Right ventricle myocardium inferior (tissue), 1 donor: ENCODE results near the gene HAUS7. TPM values are rescaled to one million over a fixed set of nuclear protein-coding genes. Genes with fewer than 3 reads are reported as not detected.

Source experiments
- ATAC-seq: fragments of 200-7000 bp; cut with Tn5 transposase; one replicate; pipeline ENCODE4 v1.9.1; 2020; ENCODE audit warnings: mild to moderate bottlenecking, moderate library complexity
- DNase-seq: peaks from one replicate; pipeline ENCODE4 v3.0.0; 2021; ENCODE audit errors: missing footprints
- intact Hi-C: fragments of 100-400 bp; cut with DNase I; formaldehyde crosslinking; loops from one replicate; pipeline ENCODE4 v1.11.0; 2022
- long read RNA-seq: library from polyadenylated mRNA; unstranded; transcript quantifications from one replicate; pipeline ENCODE4 v2.0.0, GENCODE V29; 2021
- total RNA-seq: library from RNA; stranded (reverse); fragmentation: NEBNext Ultra II Directional; extraction: Animal tissue kit (Norgen Biotek cat#: 25700); gene quantifications from one replicate; pipeline ENCODE4 v1.2.1, GENCODE V29; 2021
- donor health status: DM: no; HTN: yes; CAD: no; lungs with severe emphysema.

Gene HAUS7
- 18.5 TPM for total RNA-seq
- long read RNA-seq, transcript HAUS7-202 (10 exons, 1,363 nt) = major isoform, 11 of 11 reads
- long read RNA-seq, partial matches to known transcripts = 0 of 11 reads
- long read RNA-seq, other reads (novel, unspliced or antisense) = 0 of 11 reads

DNA sequence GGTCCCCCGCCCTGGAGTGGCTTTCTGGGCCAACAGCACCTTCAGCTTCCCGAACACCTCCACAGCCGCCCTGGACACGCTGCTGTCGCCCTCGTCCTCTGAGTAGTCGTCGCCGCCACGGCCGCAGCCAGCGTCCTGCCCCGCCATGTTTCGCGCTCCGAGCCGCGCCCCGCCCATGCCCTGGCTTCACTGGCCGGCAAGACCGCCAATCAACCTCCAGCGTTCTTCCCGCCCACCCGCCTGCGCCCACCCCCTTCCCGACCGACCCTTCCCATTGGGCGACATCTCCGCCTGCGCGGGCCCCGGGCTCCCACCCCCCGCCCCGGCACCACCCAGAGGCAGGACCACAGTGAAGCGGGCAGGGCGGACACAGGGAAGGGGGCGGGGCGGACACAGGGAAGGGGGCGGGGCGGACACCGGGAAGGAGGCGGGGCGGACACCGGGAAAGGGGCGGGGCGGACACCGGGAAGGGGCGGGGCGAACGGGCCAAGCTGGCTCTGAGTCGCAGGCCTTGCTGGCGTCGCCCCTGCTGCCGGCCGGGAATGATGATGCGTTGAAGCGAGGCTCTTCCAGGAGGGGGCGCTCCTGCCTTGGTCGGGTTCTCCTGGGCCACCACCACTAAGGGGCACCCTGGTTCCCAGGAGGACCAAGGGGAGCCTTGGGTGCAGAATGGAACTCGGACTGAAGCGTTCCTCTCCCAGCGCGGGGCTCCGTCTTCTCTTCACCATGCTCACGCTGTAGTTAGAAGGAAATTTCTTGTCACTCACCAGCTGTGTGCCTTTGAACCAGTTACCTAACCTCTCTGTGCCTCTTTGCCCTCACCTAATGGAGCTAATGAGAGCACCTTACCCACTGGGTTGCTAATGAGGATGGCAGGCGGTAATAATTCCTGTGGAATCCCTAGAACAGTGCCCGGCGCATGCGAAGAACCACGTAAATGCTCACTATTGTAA is at the start of gene HAUS7:
TSS of gene HAUS7 (minus strand) at position 166 of the 953 bp plus-strand sequence. CDS start at position 147, 19 bp downstream.
- intact Hi-C loops = loop anchor here (1.0 kb wide), 1 partner anchor 25 kb away; no protein-coding TSS in a partner anchor
- DNase-seq (peak; percentile 93), ATAC-seq (peak; percentile 92)

DNA sequence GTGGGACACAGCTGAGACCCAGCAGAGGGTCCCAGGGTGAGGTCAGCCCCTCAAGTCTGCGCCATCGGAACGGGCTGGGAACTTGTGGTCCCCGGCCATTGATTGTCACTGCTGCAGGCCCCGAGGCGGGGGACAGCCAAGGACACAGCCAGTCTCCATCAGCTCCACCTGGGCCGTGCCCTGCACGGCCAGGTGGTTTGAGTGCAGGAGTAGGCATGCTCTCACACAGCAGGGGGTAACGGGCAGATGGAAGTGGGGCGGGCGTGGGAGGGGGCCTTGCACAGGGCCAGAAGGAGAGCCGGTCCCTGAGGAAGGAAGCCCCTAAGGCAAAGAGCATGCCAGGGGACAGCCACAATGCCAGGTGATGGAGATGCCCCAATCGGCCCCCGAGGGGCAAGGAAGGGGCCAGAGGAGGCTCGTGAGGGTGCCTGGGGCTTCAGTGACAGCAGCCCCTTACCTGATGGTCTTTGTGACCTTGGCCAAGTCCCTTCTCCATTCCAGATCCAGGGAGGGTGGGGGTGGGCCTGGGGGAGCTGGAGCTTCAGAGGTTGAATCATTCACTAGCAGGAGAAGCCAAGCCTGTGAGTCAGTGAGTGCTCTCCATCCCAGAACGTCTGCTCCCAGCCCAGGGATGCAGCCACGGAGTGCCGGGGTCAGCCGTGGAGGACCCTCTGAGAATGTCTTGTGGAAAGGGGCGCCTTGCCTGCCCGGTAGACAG is 49.4 kb upstream of the HAUS7 start:
- ATAC-seq = no peak
- DNase-seq = no peak
- intact Hi-C loops = no loop called here

DNA sequence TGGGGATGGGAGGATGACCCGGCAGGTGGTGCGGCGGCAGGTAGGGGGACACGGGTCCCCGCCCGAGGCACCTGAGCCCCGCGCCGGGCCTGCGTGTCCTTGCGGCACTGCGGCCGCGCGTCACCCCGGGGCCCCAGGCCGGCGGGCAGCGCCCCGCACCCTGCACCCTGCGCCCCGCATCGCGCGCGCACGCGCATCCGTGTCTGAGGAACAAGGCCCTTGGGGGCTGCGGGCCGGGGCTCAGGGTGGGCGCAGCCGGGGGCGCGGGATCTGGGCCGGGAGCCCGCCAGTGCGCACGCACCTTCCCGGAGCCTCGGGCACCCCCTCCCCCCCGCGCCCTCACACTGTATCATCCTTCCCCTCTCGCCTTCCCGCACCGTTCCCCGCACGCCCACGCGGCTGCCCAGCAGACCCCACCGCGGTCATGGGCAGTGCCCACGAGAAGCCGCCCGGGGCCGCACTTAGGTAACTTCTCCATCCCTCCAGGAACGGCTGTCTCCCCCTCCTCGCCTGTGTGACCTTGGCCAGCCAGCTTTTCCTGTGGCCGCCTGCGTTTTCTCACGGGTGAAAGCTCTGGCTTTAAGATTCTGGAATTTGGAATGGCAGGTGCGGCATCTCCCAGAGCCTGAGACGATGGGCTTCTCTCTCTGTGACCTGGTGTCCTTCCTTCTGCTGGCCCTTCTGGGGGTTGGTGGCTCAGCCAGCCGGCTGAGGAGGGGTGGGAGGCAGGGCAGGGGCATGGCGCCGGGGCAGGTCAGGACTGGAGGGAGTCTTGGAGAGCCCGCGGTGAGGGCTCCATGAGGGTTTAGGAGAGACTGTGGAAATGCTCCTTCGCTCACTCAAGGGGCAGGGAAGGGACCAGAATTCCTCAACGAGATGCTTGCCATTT is 47.8 kb upstream of the HAUS7 start:
- ATAC-seq (no peak), DNase-seq (no peak)
- intact Hi-C loops = no loop called here

DNA sequence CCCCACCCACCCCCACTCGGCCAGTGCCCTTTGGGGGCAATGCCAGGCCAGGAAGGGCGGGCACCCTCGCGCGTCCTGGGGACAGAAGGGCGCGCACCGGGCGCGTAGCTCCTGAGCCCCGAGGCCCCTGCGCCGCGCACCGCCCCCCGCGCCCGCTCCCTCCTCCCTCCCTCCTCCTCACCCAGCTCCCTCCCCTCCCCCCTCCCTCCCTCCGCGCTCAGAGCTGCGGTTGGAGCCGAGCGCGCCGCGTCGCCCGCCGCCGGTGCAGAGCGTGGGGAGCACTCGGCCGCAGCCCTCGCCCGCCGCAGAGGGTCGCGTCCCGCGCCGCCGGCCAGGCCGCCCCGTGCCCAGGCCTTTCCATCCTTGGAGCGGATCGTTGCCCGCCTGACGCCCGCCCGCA is 47.0 kb upstream of the HAUS7 start, which contains the start of gene ATP2B3:
TSS of gene ATP2B3 (plus strand) at position 220 of the 400 bp plus-strand sequence. CDS start 18,606 bp downstream, outside the sequence.
- intact Hi-C loops = no loop called here
- no peak for DNase-seq
- no peak for ATAC-seq

DNA sequence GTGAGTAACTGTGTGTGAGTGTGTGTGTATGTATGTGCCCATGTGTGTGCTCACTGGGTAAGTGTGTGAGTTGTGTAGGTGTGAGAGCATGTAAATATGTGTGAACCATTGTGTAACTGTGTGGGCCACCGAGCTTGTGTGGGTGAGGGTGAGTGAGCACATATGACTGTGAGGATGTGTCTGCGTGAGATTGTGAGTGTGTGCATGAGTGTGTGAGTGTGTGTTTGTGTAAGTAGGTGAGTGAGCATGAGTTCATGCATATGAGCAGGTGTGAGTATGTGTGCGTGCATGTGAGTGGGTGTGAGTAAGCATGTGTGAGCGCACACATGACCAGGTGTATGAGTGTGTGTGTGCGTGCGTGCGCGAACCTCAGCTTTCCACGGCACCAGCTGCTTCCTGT is 45.7 kb upstream of the HAUS7 start:
- no peak for ATAC-seq
- DNase-seq = no peak
- intact Hi-C loops = no loop called here

DNA sequence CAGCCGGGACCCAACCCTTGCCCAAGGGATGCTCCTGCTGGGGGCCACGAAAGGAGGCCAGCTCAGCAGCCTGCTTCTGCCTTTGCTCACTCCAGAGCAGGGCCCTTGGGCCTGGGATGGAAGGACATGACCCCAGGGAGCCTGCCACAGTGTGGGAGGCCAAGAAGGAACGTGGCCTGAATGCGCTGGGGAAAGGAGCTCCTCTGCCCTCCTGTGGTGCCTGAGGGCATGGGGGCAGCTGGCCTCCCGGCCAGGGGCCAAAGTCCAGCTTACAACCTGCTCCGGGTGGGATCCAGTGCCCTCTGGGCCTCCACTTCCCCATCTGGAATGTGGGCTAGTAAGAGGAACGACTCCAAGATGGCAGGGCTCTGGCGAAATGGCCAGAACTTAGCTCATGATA is 45.1 kb upstream of the HAUS7 start:
- ATAC-seq (no peak), DNase-seq (no peak)
- intact Hi-C loops = no loop called here

DNA sequence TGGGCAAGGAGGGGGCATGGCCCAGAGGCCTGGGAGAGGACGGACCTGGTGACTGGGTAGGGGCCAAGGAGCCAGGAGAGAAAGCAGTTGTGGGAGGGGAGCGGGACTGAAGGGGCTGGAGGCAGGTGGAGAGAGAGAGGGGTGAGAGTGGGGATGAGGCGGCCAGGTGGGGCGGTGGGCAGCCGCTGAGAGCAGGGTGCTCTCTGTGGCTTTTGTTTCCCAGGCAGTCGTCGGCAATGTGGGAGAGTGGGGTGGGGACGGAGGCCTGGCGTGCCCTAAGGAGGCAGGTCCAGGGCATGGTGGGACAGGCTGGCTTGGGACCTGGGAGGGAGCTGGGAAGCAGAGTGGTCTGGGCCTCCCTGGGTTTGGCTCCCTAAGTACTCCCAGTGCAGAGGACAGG is 43.9 kb upstream of the HAUS7 start:
- DNase-seq = no peak
- no peak for ATAC-seq
- intact Hi-C loops = no loop called here

DNA sequence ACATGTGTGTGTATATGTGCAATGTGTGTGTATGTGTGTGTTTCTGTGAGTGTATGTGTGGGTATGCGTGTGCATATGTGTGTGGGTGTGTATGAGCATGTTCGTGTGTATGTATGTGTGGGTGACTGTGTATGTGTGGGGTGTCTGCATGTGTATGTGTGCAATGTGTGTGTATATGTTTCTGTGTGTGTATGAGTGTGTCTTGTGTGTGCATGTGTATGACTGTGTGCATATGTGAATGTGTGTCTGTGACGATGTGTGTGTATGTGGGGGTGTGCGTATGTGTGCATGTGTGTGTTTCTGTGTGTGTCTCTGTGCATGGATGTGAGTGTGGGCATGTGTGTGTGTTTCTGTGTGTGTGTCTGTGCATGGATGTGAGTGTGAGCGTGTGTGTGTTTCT is 42.9 kb upstream of the HAUS7 start:
- DNase-seq (no peak), ATAC-seq (no peak)
- intact Hi-C loops = no loop called here

DNA sequence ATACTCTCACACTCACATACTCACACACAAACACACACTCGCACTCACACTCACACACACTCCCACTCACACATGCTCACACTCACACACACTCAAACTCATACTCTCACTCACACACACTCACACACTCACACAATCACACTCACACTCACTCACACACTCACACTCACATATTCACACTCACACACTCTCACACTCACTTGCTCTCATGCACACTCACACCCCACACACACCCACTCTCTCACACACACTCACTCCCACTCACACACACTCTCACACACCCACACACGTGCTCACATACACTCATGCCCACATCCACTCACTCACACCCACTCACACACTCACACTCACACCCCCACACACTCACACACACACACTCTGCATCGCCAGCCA is 42.1 kb upstream of the HAUS7 start:
- DNase-seq (no peak), ATAC-seq (no peak)
- intact Hi-C loops = no loop called here

DNA sequence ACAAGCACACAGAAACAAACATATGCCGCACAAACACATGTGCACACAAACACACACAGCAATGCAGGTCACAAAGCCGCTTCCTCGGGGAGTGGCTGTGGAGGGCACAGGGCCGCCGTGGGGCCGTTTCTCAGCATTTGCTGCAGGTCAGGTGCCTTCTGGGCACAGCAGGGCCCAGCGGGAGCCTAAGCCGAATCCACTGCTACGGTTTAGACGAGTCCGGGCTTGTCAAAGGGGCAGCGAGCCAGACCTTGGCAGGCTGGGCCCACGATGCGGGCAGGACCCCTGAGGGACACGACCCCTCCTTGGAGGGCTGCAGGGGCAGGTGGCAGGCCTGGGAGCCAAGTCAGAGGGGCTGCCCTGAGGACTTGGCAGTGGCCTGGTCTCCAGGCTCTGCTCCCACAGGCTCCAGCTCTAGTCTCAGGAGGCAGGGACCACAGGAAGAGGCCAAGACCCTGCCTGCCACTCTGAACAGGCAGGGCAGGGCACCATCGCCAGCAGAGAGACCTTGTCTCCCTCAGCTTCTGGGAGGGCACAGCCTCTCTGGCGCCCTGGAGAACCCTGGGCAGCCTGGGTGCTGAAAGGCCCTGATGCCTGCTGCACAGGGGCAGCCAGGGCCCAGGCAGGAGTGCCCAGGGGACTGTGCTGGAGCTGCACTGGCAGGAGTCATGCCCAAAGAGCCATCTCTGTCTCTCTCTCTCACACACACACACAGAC is 41.6 kb upstream of the HAUS7 start:
- DNase-seq (no peak), ATAC-seq (no peak)
- intact Hi-C loops = no loop called here

DNA sequence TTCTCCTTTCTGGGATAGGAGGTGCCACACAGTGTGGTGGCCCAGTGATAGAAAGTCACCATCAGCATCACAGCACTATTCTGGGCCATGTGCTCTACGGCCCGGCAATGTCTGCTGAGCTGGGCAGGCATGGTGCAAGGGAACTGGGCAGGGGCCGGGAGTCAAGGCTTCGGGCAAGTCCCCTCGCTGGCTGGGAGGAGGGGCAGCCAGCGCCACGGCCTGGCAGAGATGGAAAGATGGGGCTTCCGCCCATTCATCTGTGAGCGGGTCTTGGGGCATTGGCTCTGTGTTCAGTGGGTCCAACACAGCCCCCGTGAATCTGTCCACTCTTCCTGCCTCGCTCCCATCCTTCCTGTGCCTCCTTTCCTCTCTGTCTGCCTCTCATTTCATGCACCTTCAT is 40.0 kb upstream of the HAUS7 start:
- DNase-seq (no peak), ATAC-seq (no peak)
- intact Hi-C loops = no loop called here

DNA sequence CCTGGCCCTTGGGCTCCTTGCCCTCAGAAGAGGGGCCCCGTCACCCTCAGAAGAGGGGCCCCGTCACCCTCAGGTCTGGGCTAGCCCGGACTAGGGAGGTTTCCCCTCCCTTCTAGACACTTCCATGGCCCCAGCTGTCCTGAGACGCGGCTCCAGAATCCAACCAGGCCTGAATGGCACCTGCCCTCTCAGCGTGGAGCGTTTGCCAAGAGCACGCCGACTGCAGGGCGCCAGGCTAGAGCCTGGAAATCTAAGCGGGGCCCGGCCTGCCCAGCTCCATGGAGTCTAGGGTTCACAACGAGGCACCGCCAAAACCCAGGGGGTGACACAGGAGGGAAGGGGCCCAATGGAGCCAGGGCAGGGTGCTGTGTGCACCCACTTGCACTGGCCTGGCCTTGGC is 39.2 kb upstream of the HAUS7 start:
- ATAC-seq (no peak), DNase-seq (no peak)
- intact Hi-C loops = no loop called here

DNA sequence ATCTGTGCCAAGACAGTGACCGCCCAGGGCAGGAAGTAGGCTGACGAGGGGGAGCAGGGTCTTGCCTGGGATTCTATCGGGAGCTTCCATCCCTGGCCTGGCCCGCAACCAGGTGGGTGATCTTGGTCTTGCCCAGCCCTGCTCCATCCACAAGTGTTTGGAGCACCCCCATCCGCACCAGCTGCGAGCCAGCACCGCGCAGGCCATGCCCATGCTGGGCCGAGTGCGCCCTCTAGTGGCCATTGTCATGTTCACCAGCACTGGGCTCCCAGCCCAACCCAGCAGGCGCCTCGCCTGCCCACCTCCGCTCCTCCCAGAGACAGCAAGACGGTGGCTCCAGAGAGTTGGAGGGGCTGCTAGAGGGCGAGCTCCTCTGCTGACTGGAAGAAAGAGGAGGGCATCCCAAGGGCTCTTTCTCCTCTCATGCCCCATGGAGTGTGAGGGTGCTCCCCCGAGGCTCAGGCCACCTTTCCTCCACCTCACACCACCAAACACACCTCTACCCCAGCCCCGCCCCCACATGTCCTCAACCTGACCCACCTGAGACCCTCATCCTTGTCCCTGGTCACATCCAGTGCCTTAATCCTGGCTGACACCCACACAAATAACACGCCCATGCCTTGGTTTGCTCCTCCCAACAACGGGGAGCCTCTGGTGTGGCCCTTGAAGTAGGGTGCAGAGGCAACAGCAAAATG is 37.3 kb upstream of the HAUS7 start:
- DNase-seq = peak; percentile 92
- peak; percentile 90 for ATAC-seq
- intact Hi-C loops = no loop called here

DNA sequence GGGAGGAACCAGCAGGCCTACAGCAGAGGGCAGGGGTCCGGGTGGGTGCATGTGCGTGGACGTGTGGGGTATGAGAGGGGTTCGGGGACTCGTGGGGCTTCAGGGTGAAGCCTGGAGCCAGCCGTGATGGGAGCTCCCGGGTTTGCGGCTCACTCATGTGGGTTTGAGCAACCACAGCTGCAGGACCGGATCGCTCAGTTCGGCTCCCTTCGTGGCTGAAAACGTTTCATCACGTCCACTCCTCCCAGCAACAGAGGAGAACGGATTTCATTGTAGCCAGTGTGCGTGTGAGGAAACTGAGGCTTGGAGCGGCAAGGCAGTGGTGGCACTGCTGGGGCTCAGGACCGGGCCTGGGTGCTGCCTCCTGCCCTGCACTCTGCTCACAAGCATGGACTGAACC is 35.0 kb upstream of the HAUS7 start:
- ATAC-seq (no peak), DNase-seq (no peak)
- intact Hi-C loops = loop anchor here (2.0 kb wide), 1 partner anchor 33 kb away; no protein-coding TSS in a partner anchor

DNA sequence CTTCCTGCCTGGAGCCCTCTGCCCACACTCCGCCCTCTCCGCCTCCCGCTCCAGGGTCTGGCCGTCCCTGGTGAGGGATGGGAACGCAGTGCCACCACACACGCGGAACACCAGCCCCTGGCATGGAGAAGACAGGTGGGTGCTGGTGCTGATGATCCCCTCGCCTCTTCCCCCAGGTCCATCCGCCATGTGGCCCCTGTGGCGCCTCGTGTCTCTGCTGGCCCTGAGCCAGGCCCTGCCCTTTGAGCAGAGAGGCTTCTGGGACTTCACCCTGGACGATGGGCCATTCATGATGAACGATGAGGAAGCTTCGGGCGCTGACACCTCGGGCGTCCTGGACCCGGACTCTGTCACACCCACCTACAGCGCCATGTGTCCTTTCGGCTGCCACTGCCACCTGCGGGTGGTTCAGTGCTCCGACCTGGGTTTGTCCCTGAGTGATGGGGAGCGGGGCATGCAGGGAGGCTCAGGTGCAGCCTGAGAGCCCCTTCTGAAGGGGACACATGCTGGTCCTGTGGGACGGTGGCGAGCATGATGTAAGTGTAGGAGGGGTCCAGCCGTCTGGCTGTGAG is 34.2 kb upstream of the HAUS7 start:
- no peak for ATAC-seq
- DNase-seq = no peak
- intact Hi-C loops = loop anchor here (2.0 kb wide), 1 partner anchor 32 kb away; no protein-coding TSS in a partner anchor

DNA sequence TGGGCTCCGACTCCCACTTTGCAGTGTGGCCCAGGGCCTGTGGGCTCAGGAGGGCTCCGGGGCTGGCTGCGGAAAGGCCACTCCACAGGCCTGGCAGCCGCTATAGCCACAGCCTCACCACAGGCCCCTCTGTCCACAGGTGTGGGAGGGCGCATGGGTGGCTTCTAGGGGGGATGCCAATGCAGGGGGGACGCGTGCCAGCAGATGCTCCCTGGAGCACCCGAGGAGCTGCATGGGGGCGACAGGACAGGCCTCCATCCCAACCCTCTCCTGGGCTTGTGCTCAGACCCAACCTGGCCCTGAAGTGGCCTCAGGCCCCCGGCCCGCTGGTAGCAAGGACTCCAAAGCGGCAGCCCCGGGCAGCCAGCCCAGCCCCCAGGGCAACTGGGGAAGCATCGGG is 32.4 kb upstream of the HAUS7 start:
- no peak for DNase-seq
- ATAC-seq = no peak
- intact Hi-C loops = no loop called here

DNA sequence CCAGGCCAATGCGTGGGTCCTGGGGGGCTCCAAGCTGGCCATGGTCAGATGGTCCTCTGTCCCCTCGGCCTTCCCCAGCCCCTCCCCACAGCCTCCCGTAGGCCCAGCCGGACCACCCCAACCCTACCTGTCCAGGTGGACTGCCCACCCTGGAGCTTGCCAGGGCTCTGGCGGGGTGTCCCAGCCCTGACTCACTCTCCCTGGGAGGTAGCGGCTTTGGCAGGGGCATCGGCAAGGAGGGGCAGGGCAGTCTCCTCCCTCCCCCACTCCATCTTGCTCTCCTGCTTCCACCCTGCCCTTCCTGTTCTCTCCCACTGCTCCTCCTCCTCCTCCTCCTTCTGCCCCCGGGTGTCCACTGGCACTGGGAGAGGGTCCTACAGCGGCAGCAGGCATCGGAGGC is 31.8 kb upstream of the HAUS7 start:
- intact Hi-C loops = no loop called here
- no peak for ATAC-seq
- no peak for DNase-seq
